Measurements from ENCODE around the gene RNPC3. TPM values are rescaled to one million over a fixed set of nuclear protein-coding genes. Genes with fewer than 3 reads are reported as not detected.

RNPC3 gene
- total and polyA plus RNA-seq, 9 of the 15 experiments (the other 6 are each of a cell fraction or from before 2014, with no cell fraction given): 5.4 to 31.4 (median 17.1) TPM

DNA sequence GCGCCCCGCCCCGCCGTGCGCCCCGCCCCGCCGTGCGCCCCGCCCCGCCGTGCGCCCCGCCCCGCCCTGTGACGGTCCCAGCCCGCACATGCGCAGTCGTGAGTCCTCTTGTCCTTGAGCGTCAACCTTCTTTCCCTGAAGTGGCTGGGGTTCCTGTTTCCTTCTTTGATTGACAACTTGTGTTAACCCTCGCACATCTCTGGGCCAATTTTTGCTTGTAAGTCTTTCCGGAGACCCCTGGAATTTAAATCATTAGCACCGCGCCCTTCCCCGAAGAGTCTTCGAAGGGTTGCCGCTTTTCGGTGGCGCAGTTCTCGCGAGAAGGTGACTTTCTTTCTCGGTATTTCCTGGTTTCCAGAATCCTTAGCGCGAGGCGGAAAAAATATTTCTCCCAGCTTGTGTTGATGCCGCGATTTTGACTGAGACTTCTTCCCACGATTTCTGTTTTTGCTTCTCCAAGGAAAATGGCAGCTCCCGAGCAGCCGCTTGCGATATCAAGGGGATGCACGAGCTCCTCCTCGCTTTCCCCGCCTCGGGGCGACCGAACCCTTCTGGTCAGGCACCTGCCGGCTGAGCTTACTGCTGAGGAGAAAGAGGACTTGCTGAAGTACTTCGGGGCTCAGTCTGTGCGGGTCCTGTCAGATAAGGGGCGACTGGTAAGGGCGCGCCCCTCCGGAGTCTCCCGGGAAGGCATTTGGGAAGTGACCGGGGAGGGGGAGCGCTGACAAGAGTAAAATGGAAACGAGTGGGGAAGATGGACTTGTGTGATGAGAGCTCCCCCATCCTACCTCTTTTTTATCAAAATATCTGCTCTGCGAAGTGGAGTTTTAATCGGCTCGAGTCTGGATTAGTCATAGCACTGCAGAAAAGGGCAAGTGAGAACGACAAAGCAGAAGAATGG, at the start of gene RNPC3 (continued):
- TF ChIP-seq, protein P1, sequence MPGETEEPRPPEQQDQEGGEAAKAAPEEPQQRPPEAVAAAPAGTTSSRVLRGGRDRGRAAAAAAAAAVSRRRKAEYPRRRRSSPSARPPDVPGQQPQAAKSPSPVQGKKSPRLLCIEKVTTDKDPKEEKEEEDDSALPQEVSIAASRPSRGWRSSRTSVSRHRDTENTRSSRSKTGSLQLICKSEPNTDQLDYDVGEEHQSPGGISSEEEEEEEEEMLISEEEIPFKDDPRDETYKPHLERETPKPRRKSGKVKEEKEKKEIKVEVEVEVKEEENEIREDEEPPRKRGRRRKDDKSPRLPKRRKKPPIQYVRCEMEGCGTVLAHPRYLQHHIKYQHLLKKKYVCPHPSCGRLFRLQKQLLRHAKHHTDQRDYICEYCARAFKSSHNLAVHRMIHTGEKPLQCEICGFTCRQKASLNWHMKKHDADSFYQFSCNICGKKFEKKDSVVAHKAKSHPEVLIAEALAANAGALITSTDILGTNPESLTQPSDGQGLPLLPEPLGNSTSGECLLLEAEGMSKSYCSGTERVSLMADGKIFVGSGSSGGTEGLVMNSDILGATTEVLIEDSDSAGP (CRISPR knock-in tag; IDR thresholded peaks at IDR 0.05): no peak
- TF ChIP-seq SAP30 (IDR thresholded peaks at IDR 0.05; ENCODE audit: borderline replicate concordance, insufficient read depth, low read depth, low read length, poor library complexity, severe bottlenecking) (peak; percentile 55), PHF8 (IDR thresholded peaks at IDR 0.05; ENCODE audit: borderline replicate concordance, low read length) (peak; percentile 71), ZKSCAN1 (IDR thresholded peaks at IDR 0.05; ENCODE audit: low read depth, low read length) (peak; percentile 47; the same call in 1 of the 2 replicates), NFRKB (IDR thresholded peaks at IDR 0.05; ENCODE audit: low read depth) (0 out of 2 replicates have a peak, but pooled peaks have one; percentile 16), ZC3H8 (IDR thresholded peaks at IDR 0.05) (no peak), CHD1 (IDR thresholded peaks at IDR 0.05; ENCODE audit: low read length) (peak; percentile 57), GATAD2A (IDR thresholded peaks at IDR 0.05) (0 out of 2 replicates have a peak, but pooled peaks have one; percentile 40), MAFF (IDR thresholded peaks at IDR 0.05; ENCODE audit: low read length) (peak; percentile 52; the same call in 1 of the 2 replicates)
- TF ChIP-seq, protein P2, sequence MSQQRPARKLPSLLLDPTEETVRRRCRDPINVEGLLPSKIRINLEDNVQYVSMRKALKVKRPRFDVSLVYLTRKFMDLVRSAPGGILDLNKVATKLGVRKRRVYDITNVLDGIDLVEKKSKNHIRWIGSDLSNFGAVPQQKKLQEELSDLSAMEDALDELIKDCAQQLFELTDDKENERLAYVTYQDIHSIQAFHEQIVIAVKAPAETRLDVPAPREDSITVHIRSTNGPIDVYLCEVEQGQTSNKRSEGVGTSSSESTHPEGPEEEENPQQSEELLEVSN (IDR thresholded peaks at IDR 0.05; ENCODE audit: borderline replicate concordance in 1 of 2, extremely low read depth in 1 of 2, insufficient read depth in 1 of 2, insufficient read length in 1 of 2, low read depth in 1 of 2, low read length in 1 of 2, poor library complexity in 1 of 2, severe bottlenecking in 1 of 2): peak; percentile 86 to 93
- TF ChIP-seq, protein P3, sequence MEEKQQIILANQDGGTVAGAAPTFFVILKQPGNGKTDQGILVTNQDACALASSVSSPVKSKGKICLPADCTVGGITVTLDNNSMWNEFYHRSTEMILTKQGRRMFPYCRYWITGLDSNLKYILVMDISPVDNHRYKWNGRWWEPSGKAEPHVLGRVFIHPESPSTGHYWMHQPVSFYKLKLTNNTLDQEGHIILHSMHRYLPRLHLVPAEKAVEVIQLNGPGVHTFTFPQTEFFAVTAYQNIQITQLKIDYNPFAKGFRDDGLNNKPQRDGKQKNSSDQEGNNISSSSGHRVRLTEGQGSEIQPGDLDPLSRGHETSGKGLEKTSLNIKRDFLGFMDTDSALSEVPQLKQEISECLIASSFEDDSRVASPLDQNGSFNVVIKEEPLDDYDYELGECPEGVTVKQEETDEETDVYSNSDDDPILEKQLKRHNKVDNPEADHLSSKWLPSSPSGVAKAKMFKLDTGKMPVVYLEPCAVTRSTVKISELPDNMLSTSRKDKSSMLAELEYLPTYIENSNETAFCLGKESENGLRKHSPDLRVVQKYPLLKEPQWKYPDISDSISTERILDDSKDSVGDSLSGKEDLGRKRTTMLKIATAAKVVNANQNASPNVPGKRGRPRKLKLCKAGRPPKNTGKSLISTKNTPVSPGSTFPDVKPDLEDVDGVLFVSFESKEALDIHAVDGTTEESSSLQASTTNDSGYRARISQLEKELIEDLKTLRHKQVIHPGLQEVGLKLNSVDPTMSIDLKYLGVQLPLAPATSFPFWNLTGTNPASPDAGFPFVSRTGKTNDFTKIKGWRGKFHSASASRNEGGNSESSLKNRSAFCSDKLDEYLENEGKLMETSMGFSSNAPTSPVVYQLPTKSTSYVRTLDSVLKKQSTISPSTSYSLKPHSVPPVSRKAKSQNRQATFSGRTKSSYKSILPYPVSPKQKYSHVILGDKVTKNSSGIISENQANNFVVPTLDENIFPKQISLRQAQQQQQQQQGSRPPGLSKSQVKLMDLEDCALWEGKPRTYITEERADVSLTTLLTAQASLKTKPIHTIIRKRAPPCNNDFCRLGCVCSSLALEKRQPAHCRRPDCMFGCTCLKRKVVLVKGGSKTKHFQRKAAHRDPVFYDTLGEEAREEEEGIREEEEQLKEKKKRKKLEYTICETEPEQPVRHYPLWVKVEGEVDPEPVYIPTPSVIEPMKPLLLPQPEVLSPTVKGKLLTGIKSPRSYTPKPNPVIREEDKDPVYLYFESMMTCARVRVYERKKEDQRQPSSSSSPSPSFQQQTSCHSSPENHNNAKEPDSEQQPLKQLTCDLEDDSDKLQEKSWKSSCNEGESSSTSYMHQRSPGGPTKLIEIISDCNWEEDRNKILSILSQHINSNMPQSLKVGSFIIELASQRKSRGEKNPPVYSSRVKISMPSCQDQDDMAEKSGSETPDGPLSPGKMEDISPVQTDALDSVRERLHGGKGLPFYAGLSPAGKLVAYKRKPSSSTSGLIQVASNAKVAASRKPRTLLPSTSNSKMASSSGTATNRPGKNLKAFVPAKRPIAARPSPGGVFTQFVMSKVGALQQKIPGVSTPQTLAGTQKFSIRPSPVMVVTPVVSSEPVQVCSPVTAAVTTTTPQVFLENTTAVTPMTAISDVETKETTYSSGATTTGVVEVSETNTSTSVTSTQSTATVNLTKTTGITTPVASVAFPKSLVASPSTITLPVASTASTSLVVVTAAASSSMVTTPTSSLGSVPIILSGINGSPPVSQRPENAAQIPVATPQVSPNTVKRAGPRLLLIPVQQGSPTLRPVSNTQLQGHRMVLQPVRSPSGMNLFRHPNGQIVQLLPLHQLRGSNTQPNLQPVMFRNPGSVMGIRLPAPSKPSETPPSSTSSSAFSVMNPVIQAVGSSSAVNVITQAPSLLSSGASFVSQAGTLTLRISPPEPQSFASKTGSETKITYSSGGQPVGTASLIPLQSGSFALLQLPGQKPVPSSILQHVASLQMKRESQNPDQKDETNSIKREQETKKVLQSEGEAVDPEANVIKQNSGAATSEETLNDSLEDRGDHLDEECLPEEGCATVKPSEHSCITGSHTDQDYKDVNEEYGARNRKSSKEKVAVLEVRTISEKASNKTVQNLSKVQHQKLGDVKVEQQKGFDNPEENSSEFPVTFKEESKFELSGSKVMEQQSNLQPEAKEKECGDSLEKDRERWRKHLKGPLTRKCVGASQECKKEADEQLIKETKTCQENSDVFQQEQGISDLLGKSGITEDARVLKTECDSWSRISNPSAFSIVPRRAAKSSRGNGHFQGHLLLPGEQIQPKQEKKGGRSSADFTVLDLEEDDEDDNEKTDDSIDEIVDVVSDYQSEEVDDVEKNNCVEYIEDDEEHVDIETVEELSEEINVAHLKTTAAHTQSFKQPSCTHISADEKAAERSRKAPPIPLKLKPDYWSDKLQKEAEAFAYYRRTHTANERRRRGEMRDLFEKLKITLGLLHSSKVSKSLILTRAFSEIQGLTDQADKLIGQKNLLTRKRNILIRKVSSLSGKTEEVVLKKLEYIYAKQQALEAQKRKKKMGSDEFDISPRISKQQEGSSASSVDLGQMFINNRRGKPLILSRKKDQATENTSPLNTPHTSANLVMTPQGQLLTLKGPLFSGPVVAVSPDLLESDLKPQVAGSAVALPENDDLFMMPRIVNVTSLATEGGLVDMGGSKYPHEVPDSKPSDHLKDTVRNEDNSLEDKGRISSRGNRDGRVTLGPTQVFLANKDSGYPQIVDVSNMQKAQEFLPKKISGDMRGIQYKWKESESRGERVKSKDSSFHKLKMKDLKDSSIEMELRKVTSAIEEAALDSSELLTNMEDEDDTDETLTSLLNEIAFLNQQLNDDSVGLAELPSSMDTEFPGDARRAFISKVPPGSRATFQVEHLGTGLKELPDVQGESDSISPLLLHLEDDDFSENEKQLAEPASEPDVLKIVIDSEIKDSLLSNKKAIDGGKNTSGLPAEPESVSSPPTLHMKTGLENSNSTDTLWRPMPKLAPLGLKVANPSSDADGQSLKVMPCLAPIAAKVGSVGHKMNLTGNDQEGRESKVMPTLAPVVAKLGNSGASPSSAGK (IDR thresholded peaks at IDR 0.05): peak; percentile 86
